ENCODE results near the gene CDC42BPG.

Gene CDC42BPG

GRCh38 chr11:64861227-64861975, 16.9 kb upstream of the CDC42BPG start:
- no peaks in the 10 kb centered on the region for H3K9me3 Mint-ChIP-seq
- no peak for DNase-seq (ENCODE audit: low spot score in 2 of 2)
- peak overlapping the region; percentile 87 for H3K4me3 Mint-ChIP-seq
- H3K36me3 Mint-ChIP-seq: peaks cover 79% of the 10 kb centered on the region
- ATAC-seq: no peak
- peaks cover 88% of the 10 kb centered on the region for H3K4me1 Mint-ChIP-seq
- H3K27ac Mint-ChIP-seq: peak overlapping the region; percentile 97

- Mint-ChIP-seq H3K4me3 (peak overlapping the region; percentile 87), H3K9me3 (no peaks in the 10 kb centered on the region), H3K36me3 (peaks cover 79% of the 10 kb centered on the region), H3K27ac (peak overlapping the region; percentile 97), H3K4me1 (peaks cover 88% of the 10 kb centered on the region)
- ATAC-seq (peak; percentile 83), DNase-seq (ENCODE audit: low spot score in 2 of 2) (peak in 1 of 2 donors; percentile 87)
These were observed 15.3 kb upstream of the CDC42BPG start for GRCh38 chr11:64859542-64860414.

- H3K36me3 Mint-ChIP-seq: peaks cover 80% of the 10 kb centered on the region
- H3K4me3 Mint-ChIP-seq: peak overlapping the region; percentile 87
- DNase-seq (ENCODE audit: low spot score in 2 of 2): peak in 1 of 2 donors; percentile 82
- H3K27ac Mint-ChIP-seq: peak overlapping the region; percentile 97
- peak; percentile 67 for ATAC-seq
- H3K9me3 Mint-ChIP-seq: no peaks in the 10 kb centered on the region
- peaks cover 88% of the 10 kb centered on the region for H3K4me1 Mint-ChIP-seq
These were observed 14.2 kb upstream of the CDC42BPG start for GRCh38 chr11:64858467-64859263.

GRCh38 chr11:64857485-64857884, 13.0 kb upstream of the CDC42BPG start:
- ATAC-seq: no peak
- Mint-ChIP-seq H3K9me3 (no peaks in the 10 kb centered on the region), H3K27ac (peak overlapping the region; percentile 97), H3K4me1 (peaks cover 88% of the 10 kb centered on the region), H3K36me3 (peaks cover 89% of the 10 kb centered on the region), H3K4me3 (peak overlapping the region; percentile 87)
- no peak for DNase-seq (ENCODE audit: low spot score in 2 of 2)

GRCh38 chr11:64856382-64857227, 12.2 kb upstream of the CDC42BPG start:
- Mint-ChIP-seq H3K4me3 (peak overlapping the region; percentile 87), H3K4me1 (peaks cover 89% of the 10 kb centered on the region), H3K36me3 (peaks cover 98% of the 10 kb centered on the region), H3K27ac (peak overlapping the region; percentile 97), H3K9me3 (no peaks in the 10 kb centered on the region)
- ATAC-seq (peak; percentile 29), DNase-seq (ENCODE audit: low spot score in 2 of 2) (peak in 1 of 2 donors; percentile 78)

GRCh38 chr11:64855596-64856304, 11.3 kb upstream of the CDC42BPG start:
- Mint-ChIP-seq H3K4me1 (peaks cover 91% of the 10 kb centered on the region), H3K4me3 (peak overlapping the region; percentile 87), H3K36me3 (peaks cover 100% of the 10 kb centered on the region), H3K9me3 (no peaks in the 10 kb centered on the region), H3K27ac (peak overlapping the region; percentile 97)
- ATAC-seq: no peak
- no peak for DNase-seq (ENCODE audit: low spot score in 2 of 2)

GRCh38 chr11:64854534-64855502, 10.4 kb upstream of the CDC42BPG start:
- H3K9me3 Mint-ChIP-seq: no peaks in the 10 kb centered on the region
- peak; percentile 11 for ATAC-seq
- H3K27ac Mint-ChIP-seq: peak overlapping the region; percentile 97
- H3K4me3 Mint-ChIP-seq: peak overlapping the region; percentile 87
- DNase-seq (ENCODE audit: low spot score in 2 of 2): no peak
- peaks cover 86% of the 10 kb centered on the region for H3K4me1 Mint-ChIP-seq
- peaks cover 90% of the 10 kb centered on the region for H3K36me3 Mint-ChIP-seq

- ATAC-seq (no peak), DNase-seq (ENCODE audit: low spot score in 2 of 2) (no peak)
- Mint-ChIP-seq H3K27ac (peak overlapping the region; percentile 97), H3K4me1 (peaks cover 87% of the 10 kb centered on the region), H3K36me3 (peaks cover 87% of the 10 kb centered on the region), H3K4me3 (peak overlapping the region; percentile 87), H3K9me3 (no peaks in the 10 kb centered on the region)
These were observed 9.7 kb upstream of the CDC42BPG start for GRCh38 chr11:64854157-64854533.

GRCh38 chr11:64853709-64854108, 9.3 kb upstream of the CDC42BPG start:
- H3K36me3 Mint-ChIP-seq: peaks cover 87% of the 10 kb centered on the region
- peak overlapping the region; percentile 87 for H3K4me3 Mint-ChIP-seq

GRCh38 chr11:64852804-64853509, 8.5 kb upstream of the CDC42BPG start:
- ATAC-seq: no peak
- H3K36me3 Mint-ChIP-seq: peaks cover 86% of the 10 kb centered on the region
- H3K9me3 Mint-ChIP-seq: no peaks in the 10 kb centered on the region
- H3K4me1 Mint-ChIP-seq: peaks cover 88% of the 10 kb centered on the region
- H3K27ac Mint-ChIP-seq: peak overlapping the region; percentile 97
- no peak for DNase-seq (ENCODE audit: low spot score in 2 of 2)
- H3K4me3 Mint-ChIP-seq: peak overlapping the region; percentile 87

More at GRCh38 chr11:64853709-64854108, 9.3 kb upstream of the CDC42BPG start:
- Mint-ChIP-seq H3K4me1 (peaks cover 87% of the 10 kb centered on the region), H3K9me3 (no peaks in the 10 kb centered on the region), H3K27ac (peak overlapping the region; percentile 97)
- ATAC-seq (no peak), DNase-seq (ENCODE audit: low spot score in 2 of 2) (no peak)

GRCh38 chr11:64851831-64852351, 7.4 kb upstream of the CDC42BPG start:
- peak overlapping the region; percentile 87 for H3K4me3 Mint-ChIP-seq
- peaks cover 76% of the 10 kb centered on the region for H3K36me3 Mint-ChIP-seq
- H3K9me3 Mint-ChIP-seq: no peaks in the 10 kb centered on the region
- DNase-seq (ENCODE audit: low spot score in 2 of 2) (no peak), ATAC-seq (peak; percentile 33)
- H3K4me1 Mint-ChIP-seq: peaks cover 89% of the 10 kb centered on the region
- H3K27ac Mint-ChIP-seq: peak overlapping the region; percentile 97

GRCh38 chr11:64850979-64851567, 6.6 kb upstream of the CDC42BPG start:
- Mint-ChIP-seq H3K4me3 (peak overlapping the region; percentile 87), H3K36me3 (peaks cover 68% of the 10 kb centered on the region), H3K4me1 (peaks cover 82% of the 10 kb centered on the region), H3K9me3 (no peaks in the 10 kb centered on the region), H3K27ac (peak overlapping the region; percentile 97)
- ATAC-seq (peak; percentile 61), DNase-seq (ENCODE audit: low spot score in 2 of 2) (peak in 1 of 2 donors; percentile 77)

Measured in stimulated activated effector memory CD8-positive, alpha-beta T cell treated with anti-CD3 and anti-CD28 coated beads, Interleukin-12 subunit alpha, Interleukin-12 subunit beta, amount 100 ng/mL, for 72 hours (primary cell).